ENCODE measurements around the gene ZBTB43. TPM values are rescaled to one million over a fixed set of nuclear protein-coding genes. Genes with fewer than 3 reads are reported as not detected.

ZBTB43 gene
- total and polyA plus RNA-seq, 2 of the 4 experiments (the other 2 are of a cell fraction), result 4.5 to 15.1 TPM

GRCh38 chr9:126791406-126792230 is 13.2 kb upstream of the ZBTB43 start:
- peak overlapping the region; percentile 37; the same call in 1 of the 2 replicates for H3K14ac ChIP-seq (replicated peaks; ENCODE audit: low read depth, low read length)
- no peak overlapping the region for H3K23ac ChIP-seq (ENCODE audit: low read depth, low read length)
- DNase-seq (peak; percentile 76), ATAC-seq (ENCODE audit: low read depth) (peak; percentile 76)
- no peaks in the 10 kb centered on the region for H3K79me1 ChIP-seq (ENCODE audit: low read depth in 1 of 2, low read length in 2 of 2)
- intact Hi-C loops (cut with micrococcal nuclease), result no loop called here
- in situ Hi-C loops (cut with MboI; ENCODE audit: low sequenced_read_pairs), result no loop called here
- TF ChIP-seq POLR2A (IDR thresholded peaks at IDR 0.05; ENCODE audit: low read depth, low read length) (no peak), FOS (IDR thresholded peaks at IDR 0.05; ENCODE audit: low read depth, low read length) (peak; percentile 27; the same call in 1 of the 2 replicates), RFX5 (IDR thresholded peaks at IDR 0.05; ENCODE audit: low read depth, low read length) (peak; percentile 54; the same call in 1 of the 2 replicates), CEBPB (IDR thresholded peaks at IDR 0.05; ENCODE audit: low read depth, low read length) (peak; percentile 75), RCOR1 (IDR thresholded peaks at IDR 0.05; ENCODE audit: insufficient replicate concordance, low read length) (peak; percentile 25), MXI1 (IDR thresholded peaks at IDR 0.05; ENCODE audit: borderline replicate concordance, low read depth, low read length) (no peak), USF2 (IDR thresholded peaks at IDR 0.05; ENCODE audit: low read depth, low read length) (peak; percentile 74), RAD21 (IDR thresholded peaks at IDR 0.05; ENCODE audit: low read length) (no peak), ELK1 (IDR thresholded peaks at IDR 0.05; ENCODE audit: borderline replicate concordance, low read depth, low read length) (no peak), BHLHE40 (IDR thresholded peaks at IDR 0.05; ENCODE audit: low read depth, low read length) (peak; percentile 42; the same call in 1 of the 2 replicates)
- H3K9ac ChIP-seq (ENCODE audit: low read depth, low read length), result no peak overlapping the region
- H3K36me3 ChIP-seq (ENCODE audit: control insufficient read depth, insufficient read depth, low read length), result no peaks in the 10 kb centered on the region
- peak overlapping the region; percentile 39; the same call in 1 of the 3 replicates for H2BK15ac ChIP-seq (ENCODE audit: low read depth, low read length)
- POLR2A ChIA-PET (ENCODE audit: unreplicated experiment), result interaction anchor here (0.6 kb wide), 1 partner anchor 21 kb away, joined by 6 read pairs; no protein-coding TSS in a partner anchor
- peaks cover 12% of the 10 kb centered on the region for H3K4me1 ChIP-seq (ENCODE audit: control insufficient read depth, insufficient read depth, low read length)
- peak overlapping the region; percentile 67 for H2BK5ac ChIP-seq (ENCODE audit: low read depth, low read length, poor library complexity, severe bottlenecking)
- H3K18ac ChIP-seq (ENCODE audit: low read depth, low read length), result 0 out of 2 replicates have a peak overlapping the region, but pooled peaks have one; percentile 0
- H3K4me2 ChIP-seq (ENCODE audit: low read depth, low read length), result no peak overlapping the region
- no CpG with 5 or more reads among the region's 9 CpGs for WGBS, 2 experiments (ENCODE audit: extremely low coverage in 2 of 2, insufficient read length in 1 of 2)
- H2AFZ ChIP-seq (replicated peaks; ENCODE audit: low read length, poor library complexity), result peak overlapping the region; percentile 53
- H2BK120ac ChIP-seq (ENCODE audit: low read depth, low read length), result peak overlapping the region; percentile 55; the same call in 1 of the 2 replicates
- no TSS peak for BruUV-seq (replicated peaks)
- peak overlapping the region in 1 of 2 experiments; percentile 40; a peak in 1 of 4 replicates for H4K8ac ChIP-seq (ENCODE audit: low read depth in 2 of 2, low read length in 2 of 2)
- peaks cover 6% of the 10 kb centered on the region for H3K27me3 ChIP-seq (ENCODE audit: control insufficient read depth, insufficient read depth, low read length)
- H3K9me3 ChIP-seq (ENCODE audit: control insufficient read depth, insufficient read depth, low read length), result no peaks in the 10 kb centered on the region
- peak overlapping the region; percentile 37 for H4K91ac ChIP-seq (ENCODE audit: insufficient read depth, low read depth, low read length)
- H2AK5ac ChIP-seq (ENCODE audit: low read depth, low read length), result peak overlapping the region; percentile 61; the same call in 1 of the 2 replicates
- peak overlapping the region; percentile 74 for H3K27ac ChIP-seq (ENCODE audit: insufficient read depth, low read length)
- H3K9me1 ChIP-seq (ENCODE audit: insufficient read depth, low read length), result peaks cover 13% of the 10 kb centered on the region
- no peak overlapping the region for H3K4me3 ChIP-seq (ENCODE audit: insufficient read depth, low read depth, low read length)
- H4K5ac ChIP-seq (ENCODE audit: low read depth, low read length), result peak overlapping the region; percentile 1; the same call in 1 of the 2 replicates
- CTCF ChIA-PET, result interaction anchor here (1.0 kb wide), 1 partner anchor 85 kb away, joined by 4 read pairs; no protein-coding TSS in a partner anchor
- dilution Hi-C loops (cut with HindIII; ENCODE audit: low sequenced_read_pairs, unreplicated experiment), result no loop called here
- peak overlapping the region; percentile 37 for H2AK9ac ChIP-seq (replicated peaks; ENCODE audit: low read depth, low read length, poor library complexity)
- H3K4ac ChIP-seq (ENCODE audit: low read depth, low read length), result peak overlapping the region; percentile 79
- 0 out of 2 replicates have a peak, but pooled peaks cover 5% of the 10 kb centered on the region for H4K20me1 ChIP-seq (ENCODE audit: insufficient read depth, low read length)
- no peak overlapping the region; the same call in 1 of the 2 replicates for H3K56ac ChIP-seq (ENCODE audit: extremely low read depth, insufficient read depth, low read length)
- peak overlapping the region; percentile 86 for H2BK20ac ChIP-seq (ENCODE audit: low read depth, low read length)

All from IMR-90 (cell line).